GM12801 (cell line): ENCODE measurements around the gene PIKFYVE.

Source experiments
- CTCF ChIP-seq: IDR thresholded peaks from one replicate; pipeline ENCODE4 v1.5.1; 2011; ENCODE audit warnings: control low read depth; ENCODE audit not compliant: insufficient read length; ENCODE audit errors: extremely low read depth

Gene PIKFYVE

GRCh38 chr2:208239770-208240493 is 26.1 kb upstream of the PIKFYVE start:
- TF ChIP-seq CTCF = no peak

- TF ChIP-seq CTCF = no peak
These were observed 25.3 kb upstream of the PIKFYVE start for GRCh38 chr2:208240619-208241209.

GRCh38 chr2:208244422-208244821 is 21.6 kb upstream of the PIKFYVE start:
- no peak for TF ChIP-seq CTCF

- TF ChIP-seq CTCF = no peak
These were observed 20.3 kb upstream of the PIKFYVE start for GRCh38 chr2:208245746-208246145.

- no peak for TF ChIP-seq CTCF
These were observed 17.5 kb upstream of the PIKFYVE start for GRCh38 chr2:208248601-208249000.

GRCh38 chr2:208249296-208249695 is 16.8 kb upstream of the PIKFYVE start:
- no peak for TF ChIP-seq CTCF

GRCh38 chr2:208250388-208250787 is 15.7 kb upstream of the PIKFYVE start:
- no peak for TF ChIP-seq CTCF
